Chondrocyte (in vitro differentiated cells): Measurements from ENCODE around the gene ZNF319. TPM values are rescaled to one million over a fixed set of nuclear protein-coding genes. Genes with fewer than 3 reads are reported as not detected.

Experiments used
- DNase-seq: peaks from one replicate; pipeline ENCODE4 v3.0.0; 2021; ENCODE audit warnings: mixed read lengths, low spot score
- H3K27ac Mint-ChIP-seq: one replicate; pipeline ENCODE4 v1.8.0; 2021; ENCODE audit warnings: mild to moderate bottlenecking, moderate library complexity, mixed read lengths; ENCODE audit not compliant: unreplicated experiment
- H3K27me3 Mint-ChIP-seq: 2 replicates; pipeline ENCODE4 v1.8.0; 2021; ENCODE audit warnings: low read depth, mixed read lengths
- H3K36me3 Mint-ChIP-seq: 2 replicates; pipeline ENCODE4 v1.8.0; 2021; ENCODE audit warnings: low read depth, mixed read lengths
- H3K4me1 Mint-ChIP-seq: 2 replicates; pipeline ENCODE4 v1.8.0; 2021; ENCODE audit warnings: low read depth, mild to moderate bottlenecking, mixed read lengths
- H3K4me3 Mint-ChIP-seq: one replicate; pipeline ENCODE4 v1.8.0; 2021; ENCODE audit warnings: mild to moderate bottlenecking, moderate library complexity, mixed read lengths; ENCODE audit not compliant: unreplicated experiment
- H3K9me3 Mint-ChIP-seq: 2 replicates; pipeline ENCODE4 v1.8.0; 2021; ENCODE audit warnings: low read depth, mixed read lengths
- CTCF ChIP-seq: fragments of 200-600 bp; sonication (generic); IDR thresholded peaks from 2 replicates; pipeline ENCODE4 v1.5.0; 2021; ENCODE audit warnings: antibody characterized with exemption, mild to moderate bottlenecking, moderate library complexity
- total RNA-seq: library from RNA; stranded (reverse); gene quantifications from 3 replicates; pipeline ENCODE4 v1.2.1, GENCODE V29; 2021

The ZNF319 gene
- total RNA-seq, 1 donor from 2014 or later: 12.0 TPM

- TF ChIP-seq CTCF: no peak
- peaks cover 11% of the 10 kb centered on the region for H3K4me1 Mint-ChIP-seq
- peaks cover 5% of the 10 kb centered on the region for H3K36me3 Mint-ChIP-seq
- DNase-seq: no peak
- H3K27me3 Mint-ChIP-seq: no peaks in the 10 kb centered on the region
- no peaks in the 10 kb centered on the region for H3K9me3 Mint-ChIP-seq
- no peak overlapping the region for H3K4me3 Mint-ChIP-seq
- H3K27ac Mint-ChIP-seq: no peak overlapping the region
Observed at GRCh38 chr16:57993897-57994296, 6.6 kb downstream of the ZNF319 start.

GRCh38 chr16:57993438-57993837, 7.0 kb downstream of the ZNF319 start:
- no peak overlapping the region for H3K4me3 Mint-ChIP-seq
- peaks cover 5% of the 10 kb centered on the region for H3K36me3 Mint-ChIP-seq
- DNase-seq: no peak
- H3K27me3 Mint-ChIP-seq: no peaks in the 10 kb centered on the region
- H3K4me1 Mint-ChIP-seq: peaks cover 9% of the 10 kb centered on the region
- no peaks in the 10 kb centered on the region for H3K9me3 Mint-ChIP-seq
- TF ChIP-seq CTCF: no peak
- no peak overlapping the region for H3K27ac Mint-ChIP-seq

DNA sequence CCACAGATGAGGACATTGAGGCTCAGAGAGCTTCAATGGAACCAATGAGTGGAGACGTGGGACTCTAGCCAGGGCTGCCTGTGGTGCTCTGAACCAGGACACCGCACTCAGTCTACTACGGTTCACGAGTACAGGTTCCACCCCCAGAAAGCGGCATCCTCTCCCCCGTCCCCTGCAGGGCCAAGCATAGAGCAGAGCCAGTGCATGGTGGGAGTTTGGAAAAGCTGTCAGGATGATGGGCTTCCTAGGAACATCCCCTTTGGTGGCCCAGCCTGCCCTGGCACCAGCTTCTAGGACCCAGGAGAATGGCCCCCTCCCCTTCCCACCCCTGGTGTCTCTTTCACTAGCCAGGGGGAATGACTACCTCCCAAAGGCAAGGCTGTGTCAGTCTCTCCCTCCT, 8.4 kb downstream of the ZNF319 start:
- no peak for TF ChIP-seq CTCF
- Mint-ChIP-seq H3K9me3 (no peaks in the 10 kb centered on the region), H3K27me3 (no peaks in the 10 kb centered on the region)

GRCh38 chr16:57991551-57992059, 8.9 kb downstream of the ZNF319 start:
- H3K36me3 Mint-ChIP-seq: peaks cover 3% of the 10 kb centered on the region
- no peak overlapping the region for H3K27ac Mint-ChIP-seq
- no peak for TF ChIP-seq CTCF
- peaks cover 5% of the 10 kb centered on the region for H3K4me1 Mint-ChIP-seq
- H3K27me3 Mint-ChIP-seq: no peaks in the 10 kb centered on the region
- DNase-seq: peak; percentile 70
- no peaks in the 10 kb centered on the region for H3K9me3 Mint-ChIP-seq
- no peak overlapping the region for H3K4me3 Mint-ChIP-seq

More for the DNA sequence above, 8.4 kb downstream of the ZNF319 start:
- peaks cover 5% of the 10 kb centered on the region for H3K4me1 Mint-ChIP-seq
- peak; percentile 37 for DNase-seq
- no peak overlapping the region for H3K4me3 Mint-ChIP-seq
- peaks cover 4% of the 10 kb centered on the region for H3K36me3 Mint-ChIP-seq
- H3K27ac Mint-ChIP-seq: no peak overlapping the region

- H3K9me3 Mint-ChIP-seq: no peaks in the 10 kb centered on the region
- no peak overlapping the region for H3K4me3 Mint-ChIP-seq
- no peak for DNase-seq
- peaks cover 2% of the 10 kb centered on the region for H3K27me3 Mint-ChIP-seq
- H3K27ac Mint-ChIP-seq: peak overlapping the region; percentile 78
- no peaks in the 10 kb centered on the region for H3K36me3 Mint-ChIP-seq
- TF ChIP-seq CTCF: no peak
- H3K4me1 Mint-ChIP-seq: peaks cover 16% of the 10 kb centered on the region
Observed at GRCh38 chr16:57988929-57989328, 11.5 kb downstream of the ZNF319 start.
